ENCODE data around the gene SPEG.
A peak's percentile ranks its signal among the peaks of the same experiment; 100 is the strongest.

Gene SPEG

DNA sequence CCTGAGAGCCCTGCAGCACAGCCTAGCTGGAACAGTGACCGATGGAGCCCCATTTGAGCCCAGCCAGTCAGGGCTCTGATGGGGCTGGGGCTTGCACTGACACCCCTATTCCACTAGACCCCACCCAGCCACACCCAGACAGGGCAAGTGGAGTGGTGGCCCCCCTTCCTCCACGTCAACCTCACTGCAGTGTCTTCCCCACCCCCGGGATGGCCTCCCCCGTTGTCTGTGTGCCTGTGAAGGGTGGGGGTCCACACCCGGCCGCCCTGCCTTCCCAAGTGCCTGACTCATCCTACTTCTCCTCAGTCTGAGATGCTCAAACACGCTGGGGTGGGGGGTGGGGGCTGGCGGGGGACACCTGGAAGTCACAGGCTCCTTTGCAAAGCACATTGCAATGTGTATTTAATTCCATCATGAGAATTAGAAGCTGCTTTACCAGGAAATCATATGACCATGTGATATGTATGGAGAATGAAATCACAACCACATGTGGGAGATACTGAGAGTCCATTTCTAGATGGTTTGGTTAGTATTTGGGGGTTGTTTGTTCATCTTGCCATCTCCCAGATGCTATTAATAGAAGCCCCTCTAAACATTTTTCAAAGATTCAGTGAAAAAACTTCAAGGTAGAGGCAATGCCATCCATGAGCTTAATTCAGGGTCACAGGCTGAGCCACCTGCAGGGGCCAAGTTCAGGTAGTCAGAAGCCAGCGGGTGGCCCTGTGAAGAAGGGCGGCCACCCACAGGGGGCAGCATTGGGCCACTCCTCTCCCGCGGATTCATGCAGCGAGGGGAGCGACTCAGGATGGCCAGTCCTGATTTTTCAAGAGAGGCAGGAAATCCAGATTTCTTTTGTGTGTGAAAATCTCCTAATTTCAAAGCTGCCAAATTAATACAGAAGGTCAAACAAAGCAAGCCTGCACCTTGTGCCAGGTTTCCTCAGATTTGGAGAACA is 41.3 kb downstream of the SPEG start:
- DNase-seq (ENCODE audit: low read depth), result no peak
- no peak overlapping the region for H3K4me3 ChIP-seq (ENCODE audit: control insufficient read depth, low read depth, low read length)
- TF ChIP-seq, protein P1, sequence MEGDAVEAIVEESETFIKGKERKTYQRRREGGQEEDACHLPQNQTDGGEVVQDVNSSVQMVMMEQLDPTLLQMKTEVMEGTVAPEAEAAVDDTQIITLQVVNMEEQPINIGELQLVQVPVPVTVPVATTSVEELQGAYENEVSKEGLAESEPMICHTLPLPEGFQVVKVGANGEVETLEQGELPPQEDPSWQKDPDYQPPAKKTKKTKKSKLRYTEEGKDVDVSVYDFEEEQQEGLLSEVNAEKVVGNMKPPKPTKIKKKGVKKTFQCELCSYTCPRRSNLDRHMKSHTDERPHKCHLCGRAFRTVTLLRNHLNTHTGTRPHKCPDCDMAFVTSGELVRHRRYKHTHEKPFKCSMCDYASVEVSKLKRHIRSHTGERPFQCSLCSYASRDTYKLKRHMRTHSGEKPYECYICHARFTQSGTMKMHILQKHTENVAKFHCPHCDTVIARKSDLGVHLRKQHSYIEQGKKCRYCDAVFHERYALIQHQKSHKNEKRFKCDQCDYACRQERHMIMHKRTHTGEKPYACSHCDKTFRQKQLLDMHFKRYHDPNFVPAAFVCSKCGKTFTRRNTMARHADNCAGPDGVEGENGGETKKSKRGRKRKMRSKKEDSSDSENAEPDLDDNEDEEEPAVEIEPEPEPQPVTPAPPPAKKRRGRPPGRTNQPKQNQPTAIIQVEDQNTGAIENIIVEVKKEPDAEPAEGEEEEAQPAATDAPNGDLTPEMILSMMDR (IDR thresholded peaks at IDR 0.05; ENCODE audit: control insufficient read depth, insufficient read depth, low read depth, low read length, missing control alignments), result peak; percentile 96

DNA sequence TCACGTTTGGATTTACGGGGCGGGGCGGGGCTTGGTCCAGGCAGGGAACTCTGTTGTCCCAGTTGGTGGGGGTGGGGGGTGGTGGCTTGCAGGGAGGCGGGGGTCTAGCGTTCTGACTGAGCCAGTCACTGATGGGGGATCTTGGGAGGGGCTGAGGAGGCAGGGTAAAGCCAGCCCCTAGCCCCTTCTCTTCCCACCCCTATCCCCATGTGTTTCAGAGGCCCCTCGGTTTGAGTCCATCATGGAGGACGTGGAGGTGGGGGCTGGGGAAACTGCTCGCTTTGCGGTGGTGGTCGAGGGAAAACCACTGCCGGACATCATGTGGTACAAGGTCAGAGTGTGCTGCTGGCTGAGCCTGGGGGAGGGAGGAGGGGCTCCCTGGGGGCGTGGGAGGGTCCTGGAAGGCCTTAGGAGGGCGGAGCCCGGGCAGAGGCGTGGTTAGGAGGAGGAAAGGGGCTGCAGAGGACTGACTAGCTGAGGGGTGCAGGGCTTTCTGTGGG is 42.1 kb downstream of the SPEG start:
- no peak for DNase-seq (ENCODE audit: low read depth)
- H3K4me3 ChIP-seq (ENCODE audit: control insufficient read depth, low read depth, low read length), result no peak overlapping the region
- TF ChIP-seq, protein P1 (IDR thresholded peaks at IDR 0.05; ENCODE audit: control insufficient read depth, insufficient read depth, low read depth, low read length, missing control alignments), result no peak

DNA sequence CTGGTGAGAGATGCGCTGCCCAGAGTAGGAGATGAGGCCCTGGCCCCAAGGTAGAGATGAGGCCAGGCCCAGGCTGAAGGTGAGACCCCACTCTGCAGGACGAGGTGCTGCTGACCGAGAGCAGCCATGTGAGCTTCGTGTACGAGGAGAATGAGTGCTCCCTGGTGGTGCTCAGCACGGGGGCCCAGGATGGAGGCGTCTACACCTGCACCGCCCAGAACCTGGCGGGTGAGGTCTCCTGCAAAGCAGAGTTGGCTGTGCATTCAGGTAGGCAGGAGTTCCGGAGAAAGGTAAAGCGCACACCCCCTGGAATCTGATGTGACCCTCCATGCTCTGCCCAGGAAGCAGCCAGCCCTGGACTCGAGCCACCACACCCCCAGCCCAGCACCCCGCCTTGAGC is 42.5 kb downstream of the SPEG start:
- no peak for DNase-seq (ENCODE audit: low read depth)
- H3K4me3 ChIP-seq (ENCODE audit: control insufficient read depth, low read depth, low read length), result no peak overlapping the region
- TF ChIP-seq, protein P1 (IDR thresholded peaks at IDR 0.05; ENCODE audit: control insufficient read depth, insufficient read depth, low read depth, low read length, missing control alignments), result no peak

GRCh38 chr2:219477815-219478214 is 43.2 kb downstream of the SPEG start:
- no peak for DNase-seq (ENCODE audit: low read depth)
- TF ChIP-seq, protein P1 (IDR thresholded peaks at IDR 0.05; ENCODE audit: control insufficient read depth, insufficient read depth, low read depth, low read length, missing control alignments), result no peak
- no peak overlapping the region for H3K4me3 ChIP-seq (ENCODE audit: control insufficient read depth, low read depth, low read length)

DNA sequence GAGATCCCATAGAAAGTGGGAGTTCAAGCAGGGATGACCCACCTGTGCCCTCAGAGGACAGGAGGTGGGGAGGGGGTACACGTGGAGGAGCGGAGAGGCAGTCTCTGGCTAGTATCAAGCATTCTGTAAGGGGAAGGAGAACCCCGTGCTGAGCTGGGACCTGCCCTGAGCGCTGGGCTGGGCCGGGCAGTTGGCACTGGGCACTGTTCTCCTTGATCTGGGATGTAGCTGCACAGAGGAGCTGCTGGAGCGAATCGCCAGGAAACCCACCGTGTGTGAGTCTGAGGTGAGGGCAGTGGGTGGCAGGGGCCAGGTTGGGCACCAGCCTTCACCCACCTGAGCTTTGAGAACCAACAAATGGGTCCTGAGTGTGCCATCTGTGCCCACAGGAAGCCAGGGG is 44.3 kb downstream of the SPEG start:
- no peak overlapping the region for H3K4me3 ChIP-seq (ENCODE audit: control insufficient read depth, low read depth, low read length)
- no peak for DNase-seq (ENCODE audit: low read depth)
- TF ChIP-seq, protein P1 (IDR thresholded peaks at IDR 0.05; ENCODE audit: control insufficient read depth, insufficient read depth, low read depth, low read length, missing control alignments), result no peak

DNA sequence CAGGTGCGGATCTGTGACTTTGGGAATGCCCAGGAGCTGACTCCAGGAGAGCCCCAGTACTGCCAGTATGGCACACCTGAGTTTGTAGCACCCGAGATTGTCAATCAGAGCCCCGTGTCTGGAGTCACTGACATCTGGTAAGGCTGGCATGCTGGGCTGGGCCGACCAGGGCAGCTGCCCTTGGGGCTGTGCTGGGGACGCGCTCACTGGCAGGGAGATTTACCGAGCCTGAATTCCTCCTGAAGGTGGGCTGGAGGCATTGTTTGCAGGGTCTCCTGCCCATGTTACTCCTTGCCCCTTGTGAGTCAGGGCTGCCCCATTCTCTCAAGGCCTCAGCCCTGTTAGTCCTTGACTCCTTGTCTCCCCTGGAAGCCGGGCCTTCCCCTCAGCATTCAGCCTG is 45.4 kb downstream of the SPEG start:
- TF ChIP-seq, protein P1 (IDR thresholded peaks at IDR 0.05; ENCODE audit: control insufficient read depth, insufficient read depth, low read depth, low read length, missing control alignments), result no peak
- H3K4me3 ChIP-seq (ENCODE audit: control insufficient read depth, low read depth, low read length), result no peak overlapping the region
- no peak for DNase-seq (ENCODE audit: low read depth)

Measured in AG09309 (cell line).